Fibroblast of skin of back (primary cell): ENCODE measurements around the gene SMARCC2.

Experiments used
- DNase-seq: peaks from one replicate; pipeline ENCODE4 v3.0.0-alpha.2; 2013

Gene SMARCC2

GRCh38 chr12:56163533-56164344 is 25.5 kb downstream of the SMARCC2 start:
- DNase-seq = peak; percentile 12

- DNase-seq = peak; percentile 16
Observed at GRCh38 chr12:56162468-56163290, 26.6 kb downstream of the SMARCC2 start.

GRCh38 chr12:56161690-56162351 is 27.5 kb downstream of the SMARCC2 start:
- no peak for DNase-seq

GRCh38 chr12:56160894-56161689 is 28.2 kb downstream of the SMARCC2 start:
- no peak for DNase-seq

- DNase-seq = peak; percentile 53
Observed at GRCh38 chr12:56160193-56160763, 29.0 kb downstream of the SMARCC2 start.

- DNase-seq = no peak
Observed at GRCh38 chr12:56159482-56160192, 29.6 kb downstream of the SMARCC2 start.

- DNase-seq = peak; percentile 89
Observed at GRCh38 chr12:56158926-56159461, 30.3 kb downstream of the SMARCC2 start.

- peak; percentile 98 for DNase-seq
Observed at GRCh38 chr12:56158029-56158925, 31.0 kb downstream of the SMARCC2 start, which contains the start of gene MYL6. MYL6 (plus strand) TSS chr12:56158359; CDS start chr12:56158402, 43 bp downstream.

GRCh38 chr12:56157201-56158028 is 31.9 kb downstream of the SMARCC2 start:
- DNase-seq = peak; percentile 91

GRCh38 chr12:56156464-56157200 is 32.7 kb downstream of the SMARCC2 start:
- DNase-seq = peak; percentile 48

GRCh38 chr12:56155256-56155845 is 33.9 kb downstream of the SMARCC2 start:
- no peak for DNase-seq

GRCh38 chr12:56154818-56155217 is 34.5 kb downstream of the SMARCC2 start:
- DNase-seq = no peak

GRCh38 chr12:56154246-56154771 is 35.0 kb downstream of the SMARCC2 start:
- DNase-seq = no peak

GRCh38 chr12:56153678-56154065 is 35.6 kb downstream of the SMARCC2 start:
- DNase-seq = no peak

- no peak for DNase-seq
Observed at GRCh38 chr12:56152756-56153677, 36.3 kb downstream of the SMARCC2 start.

- DNase-seq = peak; percentile 93
Observed at GRCh38 chr12:56152132-56152755, 37.0 kb downstream of the SMARCC2 start, which contains the start of gene MYL6B. MYL6B (plus strand) TSS chr12:56152587; CDS start chr12:56153919, 1,332 bp downstream.
